Measurements from ENCODE around the gene RIMS4. TPM values are rescaled to one million over a fixed set of nuclear protein-coding genes. Genes with fewer than 3 reads are reported as not detected.

Gene RIMS4
- total RNA-seq, 1 donor from 2014 or later: 6.1 TPM

- no peaks in the 10 kb centered on the region for H3K9me3 Mint-ChIP-seq
- DNase-seq (ENCODE audit: low read depth, low spot score): no peak
- TF ChIP-seq, protein P1, sequence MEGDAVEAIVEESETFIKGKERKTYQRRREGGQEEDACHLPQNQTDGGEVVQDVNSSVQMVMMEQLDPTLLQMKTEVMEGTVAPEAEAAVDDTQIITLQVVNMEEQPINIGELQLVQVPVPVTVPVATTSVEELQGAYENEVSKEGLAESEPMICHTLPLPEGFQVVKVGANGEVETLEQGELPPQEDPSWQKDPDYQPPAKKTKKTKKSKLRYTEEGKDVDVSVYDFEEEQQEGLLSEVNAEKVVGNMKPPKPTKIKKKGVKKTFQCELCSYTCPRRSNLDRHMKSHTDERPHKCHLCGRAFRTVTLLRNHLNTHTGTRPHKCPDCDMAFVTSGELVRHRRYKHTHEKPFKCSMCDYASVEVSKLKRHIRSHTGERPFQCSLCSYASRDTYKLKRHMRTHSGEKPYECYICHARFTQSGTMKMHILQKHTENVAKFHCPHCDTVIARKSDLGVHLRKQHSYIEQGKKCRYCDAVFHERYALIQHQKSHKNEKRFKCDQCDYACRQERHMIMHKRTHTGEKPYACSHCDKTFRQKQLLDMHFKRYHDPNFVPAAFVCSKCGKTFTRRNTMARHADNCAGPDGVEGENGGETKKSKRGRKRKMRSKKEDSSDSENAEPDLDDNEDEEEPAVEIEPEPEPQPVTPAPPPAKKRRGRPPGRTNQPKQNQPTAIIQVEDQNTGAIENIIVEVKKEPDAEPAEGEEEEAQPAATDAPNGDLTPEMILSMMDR (conservative IDR thresholded peaks at IDR 0.05): no peak
- no peaks in the 10 kb centered on the region for H3K4me1 Mint-ChIP-seq
- no peak overlapping the region for H3K27ac Mint-ChIP-seq (ENCODE audit: unreplicated experiment)
- H3K36me3 Mint-ChIP-seq (ENCODE audit: low read depth): no peaks in the 10 kb centered on the region
- H3K27me3 Mint-ChIP-seq (ENCODE audit: low read depth): peaks cover 12% of the 10 kb centered on the region
- no peak overlapping the region for H3K4me3 Mint-ChIP-seq
Measured at GRCh38 chr20:44819936-44820335, 9.6 kb upstream of the RIMS4 start.

GRCh38 chr20:44817143-44817910 is 7.0 kb upstream of the RIMS4 start:
- no peak overlapping the region for H3K27ac Mint-ChIP-seq (ENCODE audit: unreplicated experiment)
- H3K36me3 Mint-ChIP-seq (ENCODE audit: low read depth): no peaks in the 10 kb centered on the region
- no peaks in the 10 kb centered on the region for H3K9me3 Mint-ChIP-seq
- DNase-seq (ENCODE audit: low read depth, low spot score): no peak
- H3K4me1 Mint-ChIP-seq: no peaks in the 10 kb centered on the region
- TF ChIP-seq, protein P1 (conservative IDR thresholded peaks at IDR 0.05): no peak
- no peak overlapping the region for H3K4me3 Mint-ChIP-seq
- peaks cover 27% of the 10 kb centered on the region for H3K27me3 Mint-ChIP-seq (ENCODE audit: low read depth)

GRCh38 chr20:44814937-44815336 is 4.6 kb upstream of the RIMS4 start:
- no peaks in the 10 kb centered on the region for H3K9me3 Mint-ChIP-seq
- TF ChIP-seq, protein P1 (conservative IDR thresholded peaks at IDR 0.05): no peak
- no peak overlapping the region for H3K27ac Mint-ChIP-seq (ENCODE audit: unreplicated experiment)
- DNase-seq (ENCODE audit: low read depth, low spot score): no peak
- no peak overlapping the region for H3K4me3 Mint-ChIP-seq
- H3K27me3 Mint-ChIP-seq (ENCODE audit: low read depth): peaks cover 42% of the 10 kb centered on the region
- peaks cover 9% of the 10 kb centered on the region for H3K4me1 Mint-ChIP-seq
- no peaks in the 10 kb centered on the region for H3K36me3 Mint-ChIP-seq (ENCODE audit: low read depth)

DNA sequence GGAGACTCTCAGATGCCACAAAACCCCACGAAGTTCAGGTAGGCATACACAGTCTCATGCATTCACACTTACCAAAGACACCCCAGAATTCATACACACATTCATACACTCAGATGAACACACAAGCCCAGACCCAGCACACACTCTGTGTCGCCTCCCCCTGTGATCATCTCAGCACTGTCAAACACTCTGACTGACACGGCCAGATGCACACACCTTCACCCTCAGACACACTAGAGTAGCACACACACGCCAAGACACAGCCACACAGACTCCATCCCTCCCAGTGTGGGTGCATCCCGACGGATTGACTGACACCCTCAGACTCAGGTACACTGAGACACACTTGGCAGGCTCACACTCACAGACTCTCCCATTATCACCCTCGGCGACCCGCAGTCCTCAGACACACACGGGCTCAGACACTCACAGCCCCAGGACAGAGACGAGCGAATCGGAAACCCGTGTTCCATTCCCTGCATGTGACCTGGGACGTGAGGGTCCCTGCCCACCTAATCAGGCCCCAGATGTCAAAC is 872 bp upstream of the RIMS4 start:
- H3K27ac Mint-ChIP-seq (ENCODE audit: unreplicated experiment): no peak overlapping the region
- no peak for DNase-seq (ENCODE audit: low read depth, low spot score)

DNA sequence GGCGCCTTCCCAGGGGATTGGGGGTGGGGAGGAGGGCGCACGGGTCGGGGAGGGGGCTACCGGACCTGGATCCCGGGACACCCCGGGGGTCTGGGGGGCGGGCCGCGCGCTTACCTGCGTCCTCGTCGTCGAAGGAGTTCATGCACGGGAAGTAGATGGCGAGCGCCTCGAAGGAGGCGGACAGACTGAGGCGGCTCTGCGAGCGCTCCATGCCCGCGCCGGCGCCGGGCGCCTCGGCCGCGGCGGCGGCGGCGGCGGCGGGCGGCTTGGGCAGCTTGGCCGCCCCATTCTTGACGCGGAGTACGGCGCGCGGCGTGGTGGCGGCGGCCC is 320 bp downstream of the RIMS4 start:
- H3K27ac Mint-ChIP-seq (ENCODE audit: unreplicated experiment): no peak overlapping the region
- H3K9me3 Mint-ChIP-seq: no peaks in the 10 kb centered on the region
- peaks cover 16% of the 10 kb centered on the region for H3K4me1 Mint-ChIP-seq
- H3K27me3 Mint-ChIP-seq (ENCODE audit: low read depth): peaks cover 76% of the 10 kb centered on the region
- TF ChIP-seq, protein P1 (conservative IDR thresholded peaks at IDR 0.05): no peak
- DNase-seq (ENCODE audit: low read depth, low spot score): no peak
- no peak overlapping the region for H3K4me3 Mint-ChIP-seq
- no peaks in the 10 kb centered on the region for H3K36me3 Mint-ChIP-seq (ENCODE audit: low read depth)

More for the DNA sequence above, 872 bp upstream of the RIMS4 start:
- TF ChIP-seq, protein P1 (conservative IDR thresholded peaks at IDR 0.05): no peak
- Mint-ChIP-seq H3K36me3 (ENCODE audit: low read depth) (no peaks in the 10 kb centered on the region), H3K27me3 (ENCODE audit: low read depth) (peaks cover 72% of the 10 kb centered on the region), H3K4me3 (peak overlapping the region; percentile 64), H3K4me1 (peaks cover 13% of the 10 kb centered on the region), H3K9me3 (no peaks in the 10 kb centered on the region)

Data from neural crest cell (in vitro differentiated cells).